NCI-H2029 (cell line): ENCODE results near the gene PDE11A.
A peak's percentile ranks its signal among the peaks of the same experiment; 100 is the strongest.
"Not testable (repeated sequence)": the region's sequence is repeated elsewhere in the genome, so short reads cannot be mapped to it uniquely, and the experiment has no call there.

ENCODE experiments used
- DNase-seq: peaks from one replicate; lab custom pipeline; 2025; lab: John Stamatoyannopoulos, UW

PDE11A gene

DNA sequence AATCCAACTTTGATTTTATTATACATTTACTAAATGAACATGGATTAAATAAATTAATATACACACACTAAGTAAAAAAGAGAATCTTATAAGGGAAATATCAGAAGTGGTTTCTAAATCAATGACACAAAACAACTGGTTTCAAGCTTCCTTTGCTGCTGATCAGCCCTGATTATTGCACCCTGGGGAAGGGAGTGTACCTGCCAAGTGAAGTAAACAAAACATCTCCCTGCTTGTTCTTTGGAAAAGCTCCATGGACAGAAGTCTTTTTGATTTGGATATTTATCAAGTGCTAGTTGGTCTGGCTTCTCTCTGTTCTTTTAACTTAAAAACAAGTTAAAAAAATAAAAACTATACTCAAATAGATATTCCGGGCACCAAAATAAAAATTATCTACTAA is 190.1 kb downstream of the PDE11A start:
- no peak for DNase-seq

DNA sequence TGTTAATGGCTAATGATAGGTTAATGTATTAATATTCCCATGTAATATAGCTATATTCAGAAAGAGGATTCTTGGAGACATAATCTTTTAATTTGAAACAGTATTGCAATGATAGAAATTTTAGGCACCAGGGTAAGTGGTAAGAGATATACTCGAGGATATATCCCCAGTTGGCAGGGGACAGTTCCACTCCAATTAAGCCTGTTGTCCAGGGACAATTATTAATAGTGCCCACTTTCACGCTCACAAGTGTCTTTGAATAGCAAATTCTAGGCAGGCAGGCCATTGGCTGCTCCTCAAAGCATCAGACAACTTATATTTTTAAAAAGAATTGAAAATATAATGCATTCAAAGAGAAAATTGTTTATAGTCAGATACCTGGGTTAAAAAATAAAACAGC is 190.7 kb downstream of the PDE11A start:
- no peak for DNase-seq

DNA sequence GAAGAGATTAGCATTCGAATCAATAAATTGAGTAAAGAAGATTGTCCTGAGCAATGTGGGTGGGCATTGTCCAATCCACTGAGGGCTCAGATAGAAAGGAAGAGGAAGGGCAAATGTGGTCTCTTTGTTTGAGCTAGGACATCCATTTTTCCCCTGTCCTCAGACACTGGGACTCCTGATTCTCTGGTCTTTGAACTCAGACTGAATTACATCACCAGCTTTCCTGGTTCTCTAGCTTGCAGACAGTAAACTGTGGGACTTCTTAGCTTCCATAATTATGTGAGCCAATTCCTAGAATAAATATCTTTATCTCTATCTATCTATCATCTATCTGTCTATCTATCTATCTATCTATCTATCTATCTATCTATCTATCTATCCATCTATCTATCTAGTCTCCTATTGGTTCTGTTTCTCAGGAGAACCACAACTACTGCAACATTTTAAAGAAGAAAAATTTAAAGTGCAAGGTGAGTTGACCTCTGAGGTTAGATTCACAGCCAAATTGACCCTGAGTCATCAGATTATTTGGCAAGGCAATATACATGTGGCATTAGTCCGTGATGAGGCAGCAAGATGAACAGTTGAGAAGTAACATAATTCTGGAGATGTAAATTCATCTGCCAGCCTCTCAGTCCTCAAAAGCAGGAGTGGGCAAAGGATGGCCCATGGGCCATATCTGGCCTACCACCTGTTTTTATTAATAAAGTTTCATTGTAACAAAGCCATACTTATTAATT is 191.4 kb downstream of the PDE11A start:
- DNase-seq, result no peak

DNA sequence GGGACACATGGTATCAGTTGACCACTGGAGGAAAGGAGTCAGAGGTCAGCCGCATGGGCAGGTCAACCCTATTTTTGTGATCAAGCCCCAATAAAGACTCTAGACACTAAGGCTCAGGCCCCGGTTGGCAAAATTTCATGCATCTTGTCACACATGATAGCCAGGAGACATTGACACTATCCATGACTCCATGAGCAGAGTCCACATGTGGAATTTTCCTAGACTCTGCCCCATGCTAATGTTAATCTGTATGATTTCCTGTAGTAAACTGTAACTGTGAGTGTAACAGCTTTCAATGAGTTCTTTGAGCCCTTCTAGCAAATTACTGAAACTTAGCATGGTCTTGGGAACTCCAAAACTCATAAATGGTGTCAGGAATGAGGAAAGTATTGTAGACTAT is 192.3 kb downstream of the PDE11A start:
- no peak for DNase-seq

DNA sequence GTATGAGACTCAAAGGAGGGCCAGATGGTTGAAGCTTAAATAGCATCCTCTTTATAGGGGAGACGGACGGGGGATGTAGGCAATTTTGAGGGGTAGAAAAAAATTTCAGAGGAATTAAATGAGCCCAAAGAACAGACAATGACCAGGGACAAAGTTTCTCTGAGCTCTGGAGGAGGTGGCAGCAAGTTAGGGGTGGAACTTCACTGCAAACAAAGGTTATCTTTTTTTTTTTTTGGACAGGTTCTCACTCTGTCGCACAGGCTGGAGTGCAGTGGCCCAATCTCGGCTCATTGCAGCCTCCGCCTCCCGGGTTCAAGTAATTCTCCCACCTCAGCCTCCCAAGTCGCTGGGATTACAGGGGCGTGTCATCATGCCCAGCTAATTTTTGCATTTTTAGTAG is 195.6 kb downstream of the PDE11A start:
- no peak for DNase-seq

DNA sequence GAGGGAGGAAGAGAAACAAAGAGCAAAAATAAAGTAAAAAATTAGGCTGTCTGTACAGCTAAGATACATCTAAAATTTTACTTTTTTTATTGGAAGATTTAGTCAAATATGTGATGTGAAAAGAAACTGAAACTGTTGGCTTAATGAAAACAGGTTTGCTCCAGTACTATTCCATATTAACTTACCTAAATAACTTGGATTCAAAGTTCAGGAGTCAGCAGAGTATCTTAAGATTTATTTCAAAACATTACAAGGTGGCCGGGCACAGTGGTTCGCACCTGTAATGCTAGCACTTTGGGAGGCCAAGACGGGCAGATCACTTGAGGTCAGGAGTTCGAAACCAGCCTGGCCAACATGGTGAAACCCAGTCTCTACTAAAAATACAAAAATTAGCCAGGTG is 197.9 kb downstream of the PDE11A start:
- no peak for DNase-seq

DNA sequence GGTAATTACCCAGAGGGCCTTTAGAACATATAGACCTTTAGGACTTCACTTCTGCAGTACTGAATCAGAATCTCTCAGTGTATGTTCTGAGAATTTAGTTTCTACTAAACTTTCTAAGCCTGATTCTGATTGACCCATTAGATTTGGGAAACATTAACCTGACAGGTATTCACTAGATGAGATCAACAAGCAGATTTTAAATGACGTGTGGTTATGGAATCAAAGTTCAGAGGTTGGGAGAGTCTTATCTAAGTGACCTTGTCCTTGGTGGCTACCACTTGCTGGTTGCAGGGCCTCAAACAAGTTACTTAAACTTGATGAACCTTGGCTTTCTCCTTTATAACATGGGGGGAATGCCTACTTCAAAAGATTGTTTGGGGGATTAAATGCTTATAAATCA is 198.7 kb downstream of the PDE11A start:
- DNase-seq, result no peak

DNA sequence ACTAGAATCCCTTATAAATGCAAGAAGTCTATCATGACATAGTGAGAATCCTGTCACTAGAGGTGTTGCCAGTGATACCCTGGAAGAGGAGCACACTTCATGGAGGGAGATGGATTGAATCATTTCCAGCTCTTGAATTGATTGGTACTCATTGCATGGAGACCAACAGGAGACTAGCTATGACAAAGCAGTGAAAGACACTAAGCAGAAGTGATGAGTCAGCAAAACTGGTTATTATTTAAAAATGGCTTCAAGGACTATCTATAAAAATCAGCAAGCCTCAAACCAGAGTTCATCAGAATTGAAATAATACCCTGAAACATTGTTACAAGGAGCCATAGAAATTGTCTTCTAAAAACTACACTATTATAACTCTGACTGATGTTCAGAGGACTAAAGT is 200.3 kb downstream of the PDE11A start:
- no peak for DNase-seq

DNA sequence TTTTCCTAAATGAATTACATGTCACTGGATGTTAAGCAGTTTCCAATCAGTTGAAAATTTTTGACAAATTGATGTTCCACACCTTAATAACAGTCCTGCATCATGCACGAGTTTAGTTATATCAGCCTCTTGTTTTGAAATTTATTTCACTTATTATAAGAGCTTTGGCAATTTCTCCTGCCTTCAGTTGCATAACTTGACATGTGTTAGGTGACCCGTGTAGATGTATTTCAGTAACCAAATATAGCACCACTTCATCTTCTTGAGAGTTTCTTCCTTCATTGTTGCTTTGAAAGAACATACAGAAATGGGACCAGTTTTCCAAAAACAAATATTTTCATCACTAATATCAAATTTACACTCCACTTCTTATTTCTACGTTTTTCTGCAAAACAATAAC is 202.7 kb downstream of the PDE11A start:
- no peak for DNase-seq

DNA sequence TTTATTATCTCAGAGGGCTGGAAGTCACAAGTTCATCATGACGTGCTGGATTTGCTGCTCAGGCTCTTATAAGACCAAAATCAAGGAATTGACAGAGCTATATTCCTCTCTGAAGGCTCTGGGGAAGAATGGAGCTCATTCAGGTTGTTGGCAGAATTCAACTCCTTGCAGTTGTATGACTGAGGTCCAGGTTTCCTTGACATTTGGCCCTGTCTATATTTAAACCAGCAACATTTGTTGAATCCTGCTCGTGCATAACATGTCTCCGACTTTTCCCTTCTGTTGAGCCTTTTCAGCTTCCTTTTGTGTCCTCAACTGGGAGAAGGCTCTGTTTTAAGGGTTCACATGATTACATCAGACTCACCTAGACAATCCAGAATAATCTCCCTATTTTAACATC is 203.4 kb downstream of the PDE11A start:
- no peak for DNase-seq

DNA sequence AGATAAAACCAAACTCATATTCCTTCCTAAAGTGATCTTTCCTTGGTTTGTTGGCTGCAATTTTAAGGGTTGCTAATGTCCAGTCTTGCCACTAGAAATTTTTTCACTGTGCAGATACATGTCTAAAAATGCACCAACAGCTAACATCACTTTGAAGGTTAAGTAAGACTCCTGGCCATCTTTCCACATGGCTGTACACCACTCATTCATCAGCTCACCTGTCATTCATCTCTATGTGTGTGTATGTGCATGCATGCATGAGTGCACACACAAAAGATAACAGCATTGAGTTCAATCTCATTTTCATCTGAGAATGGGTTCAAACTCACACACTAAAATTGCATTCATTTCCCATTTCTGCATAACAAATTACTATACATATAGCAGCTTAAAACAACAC is 203.8 kb downstream of the PDE11A start:
- no peak for DNase-seq

DNA sequence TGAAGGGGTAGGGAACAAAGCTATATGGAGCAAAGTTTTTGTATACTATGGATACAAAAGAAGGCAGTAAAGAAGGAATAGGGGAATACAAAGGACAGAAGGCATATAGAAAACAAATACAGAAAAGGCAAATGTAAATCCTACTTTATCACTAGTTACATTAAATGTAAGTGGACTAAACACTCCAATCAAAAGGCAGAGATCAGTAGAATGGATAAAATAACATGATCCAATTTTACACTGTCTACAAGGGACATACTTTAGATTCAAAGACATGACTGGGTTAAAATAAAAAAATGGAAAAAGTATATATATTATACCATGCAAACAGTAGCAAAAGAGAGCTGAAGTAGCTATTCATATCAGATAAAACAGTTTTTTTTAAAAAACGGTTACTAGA is 215.0 kb downstream of the PDE11A start:
- no peak for DNase-seq

DNA sequence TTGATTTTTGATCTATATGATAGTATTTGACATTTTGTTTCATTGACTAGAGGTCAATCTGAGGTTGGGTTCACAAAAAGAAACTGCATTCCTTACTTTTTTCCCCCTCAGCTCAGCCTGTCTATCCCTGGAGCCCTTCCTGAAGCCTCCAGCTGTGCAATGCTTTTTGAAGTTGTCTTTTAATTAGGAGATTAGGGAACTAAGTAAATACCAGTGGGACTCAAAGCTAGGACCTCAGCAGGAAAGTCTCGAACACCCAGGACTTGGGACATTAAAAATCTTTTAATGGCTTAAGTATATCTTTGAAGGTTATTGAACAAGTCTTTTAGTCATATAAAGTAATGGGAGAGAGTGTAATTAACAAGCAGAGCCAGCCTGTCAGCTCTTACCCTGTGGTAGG is 220.2 kb downstream of the PDE11A start:
- no peak for DNase-seq

DNA sequence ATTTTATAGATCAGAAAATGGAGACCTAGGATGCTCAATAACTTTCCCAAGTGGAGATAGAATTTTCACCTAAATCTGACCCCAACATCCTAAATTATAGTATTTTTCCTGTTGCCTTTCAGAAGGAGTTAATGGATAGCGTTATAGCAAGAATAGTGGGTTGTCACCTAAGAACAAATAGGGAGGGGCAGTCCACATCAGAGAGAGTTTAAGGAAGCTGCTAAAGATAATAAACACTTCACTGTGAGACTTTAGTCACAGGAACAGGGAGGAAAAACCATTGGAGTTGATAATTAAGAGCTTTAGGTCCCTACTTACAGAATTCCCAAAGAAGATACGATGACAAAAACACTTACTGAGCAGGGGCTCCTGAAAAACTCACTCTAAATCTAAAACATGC is 229.4 kb downstream of the PDE11A start:
- DNase-seq, result no peak

DNA sequence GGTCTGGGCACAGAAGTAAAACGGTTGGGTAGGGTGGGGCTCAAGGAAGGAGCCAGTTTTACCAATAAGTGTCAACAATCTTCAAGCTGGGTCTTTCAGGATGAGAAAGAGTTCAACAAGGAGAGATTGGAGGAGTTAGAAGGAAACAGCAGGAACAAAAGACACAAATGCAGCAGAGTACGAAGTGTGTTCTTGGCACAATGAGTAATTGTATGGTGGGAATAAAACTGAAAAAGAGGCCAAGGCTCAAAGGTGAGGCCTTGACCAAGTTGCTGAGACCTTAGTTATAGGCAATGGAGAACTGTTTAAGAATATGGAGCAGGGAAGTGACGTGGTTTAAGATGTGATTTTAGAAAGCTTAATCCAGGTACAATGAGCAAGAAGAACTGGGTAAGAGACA is 230.3 kb downstream of the PDE11A start:
- DNase-seq, result no peak

DNA sequence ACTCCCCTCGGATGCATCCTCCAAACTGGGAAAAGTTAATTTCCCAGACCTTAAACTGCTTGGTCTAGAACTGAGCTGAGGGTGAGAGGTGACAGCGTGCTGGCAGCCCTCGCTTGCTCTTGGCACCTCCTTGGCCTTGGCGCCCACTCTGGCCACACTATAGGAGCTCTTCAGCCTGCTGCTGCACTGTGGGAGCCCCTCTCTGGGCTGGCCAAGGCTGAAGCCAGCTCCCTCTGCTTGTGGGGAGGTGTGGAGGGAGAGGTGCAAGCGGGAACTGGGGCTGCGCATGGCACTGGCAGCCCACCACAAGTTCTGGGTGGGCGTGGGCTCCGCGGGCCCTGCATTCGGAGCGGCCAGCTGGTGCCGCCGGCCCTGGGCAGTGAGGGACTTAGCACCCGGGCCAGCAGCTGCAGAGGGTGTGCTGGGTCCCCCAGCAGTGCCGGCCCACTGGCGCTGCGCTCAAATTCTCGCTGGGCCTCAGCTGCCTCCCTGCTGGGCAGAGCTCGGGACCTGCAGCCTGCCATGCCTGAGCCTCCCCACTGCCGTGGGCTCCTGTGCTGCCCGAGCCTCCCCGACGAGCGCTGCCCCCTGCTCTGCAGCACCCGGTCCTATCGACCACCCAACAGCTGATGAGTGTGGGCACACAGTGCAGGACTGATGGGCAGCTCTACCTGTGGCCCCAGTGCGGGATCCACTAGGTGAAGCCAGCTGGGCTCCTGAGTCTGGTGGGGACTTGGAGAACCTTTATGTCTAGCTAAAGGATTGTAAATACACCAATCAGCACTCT is 237.0 kb downstream of the PDE11A start:
- DNase-seq, result not testable (repeated sequence)

DNA sequence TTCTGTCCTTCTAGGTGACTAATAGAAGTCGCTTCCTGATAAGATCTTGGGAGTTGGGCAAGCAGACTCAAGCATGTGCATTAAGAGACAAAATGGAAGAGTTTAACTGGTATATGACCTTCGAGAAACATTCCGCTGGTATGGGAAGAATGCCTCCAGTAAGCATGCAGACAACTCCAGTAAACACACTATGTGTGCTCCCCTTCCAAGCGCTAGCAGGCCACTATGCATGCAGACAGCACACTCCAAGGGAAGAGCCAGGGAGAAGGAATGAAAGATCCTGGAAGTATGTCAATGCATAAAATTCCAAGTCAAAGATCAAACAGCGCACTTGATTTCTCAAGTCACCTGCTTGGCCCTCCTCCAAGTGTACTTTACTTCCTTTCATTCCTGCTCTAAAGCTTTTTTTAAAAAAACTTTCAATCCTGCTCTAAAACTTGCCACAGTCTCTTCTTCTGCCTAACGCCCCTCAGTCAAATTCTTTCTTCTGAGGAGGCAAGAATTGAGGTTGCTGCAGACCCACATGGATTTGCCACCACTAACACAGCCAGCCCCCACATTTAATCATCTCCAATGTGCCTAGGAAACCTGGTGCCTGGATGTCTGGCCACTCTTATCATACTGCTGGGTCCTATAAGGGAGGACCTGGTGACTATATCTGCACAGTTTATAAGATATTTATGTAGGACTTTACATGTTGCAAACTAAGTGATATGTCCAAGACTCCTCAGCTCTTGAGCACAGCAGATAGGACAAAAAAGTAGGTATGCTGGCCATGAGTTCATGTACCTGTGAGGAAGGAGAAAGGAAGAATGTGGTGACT is 239.8 kb downstream of the PDE11A start:
- no peak for DNase-seq

DNA sequence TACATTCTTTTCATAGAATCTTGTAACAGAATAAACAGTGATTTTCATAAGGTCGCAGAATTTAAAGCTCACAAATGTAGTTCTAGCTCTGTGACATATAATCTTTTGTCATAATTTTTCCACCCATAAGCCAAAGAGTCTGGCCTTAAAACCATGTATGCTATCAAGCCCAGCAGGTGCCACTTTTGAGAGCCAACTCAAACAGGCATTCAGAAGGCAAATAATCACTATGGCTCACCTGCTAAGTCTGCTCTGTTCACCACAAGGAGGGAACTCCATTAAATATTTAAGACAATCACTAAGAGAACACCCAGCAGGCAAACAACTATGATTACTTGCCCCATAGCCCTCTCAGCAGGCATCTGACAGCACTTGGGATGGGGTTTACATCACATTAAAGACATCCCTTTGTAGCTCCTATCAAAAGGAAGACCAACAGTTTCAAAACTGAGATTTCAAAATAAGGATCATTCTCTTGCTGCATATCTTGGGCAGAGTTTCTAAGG is 241.6 kb downstream of the PDE11A start:
- DNase-seq, result peak; percentile 55

DNA sequence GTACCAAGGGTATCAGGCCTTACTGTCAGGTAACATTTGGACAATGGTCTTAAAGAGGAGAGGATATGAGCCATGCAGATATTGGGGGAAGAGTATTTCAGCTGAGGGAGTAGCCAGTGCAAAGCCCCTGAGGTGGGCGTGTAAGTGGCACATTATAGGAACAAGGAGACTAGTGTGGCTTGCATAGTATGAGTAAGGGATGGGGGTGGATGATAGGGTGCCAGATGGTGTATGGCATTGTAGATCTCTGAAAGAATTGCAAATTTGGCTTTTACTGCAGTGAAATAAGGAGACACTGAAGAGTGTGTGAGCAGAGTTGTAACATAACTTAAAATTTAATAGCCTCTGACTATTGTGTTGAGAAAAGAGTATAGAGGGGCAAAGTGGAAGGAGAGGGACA is 244.0 kb downstream of the PDE11A start:
- no peak for DNase-seq

DNA sequence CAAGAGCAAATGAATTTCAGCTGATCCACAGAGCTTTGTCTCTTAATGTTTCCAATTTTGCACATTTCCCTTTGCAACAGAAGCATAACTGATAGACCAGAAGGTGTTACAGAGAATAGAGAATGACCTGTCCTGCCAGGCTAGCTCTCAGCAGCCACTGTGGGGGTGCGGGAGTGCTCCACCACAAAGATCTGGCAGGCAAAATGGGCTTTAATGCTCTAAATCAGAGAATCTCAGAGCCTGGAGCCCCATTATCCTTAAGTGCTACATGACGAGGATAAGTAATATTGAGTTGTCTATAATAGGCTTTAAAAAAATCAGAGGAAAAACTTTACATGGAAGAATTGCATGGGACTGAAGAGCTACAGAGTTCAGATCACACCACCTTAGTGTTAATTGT is 245.7 kb downstream of the PDE11A start:
- no peak for DNase-seq

DNA sequence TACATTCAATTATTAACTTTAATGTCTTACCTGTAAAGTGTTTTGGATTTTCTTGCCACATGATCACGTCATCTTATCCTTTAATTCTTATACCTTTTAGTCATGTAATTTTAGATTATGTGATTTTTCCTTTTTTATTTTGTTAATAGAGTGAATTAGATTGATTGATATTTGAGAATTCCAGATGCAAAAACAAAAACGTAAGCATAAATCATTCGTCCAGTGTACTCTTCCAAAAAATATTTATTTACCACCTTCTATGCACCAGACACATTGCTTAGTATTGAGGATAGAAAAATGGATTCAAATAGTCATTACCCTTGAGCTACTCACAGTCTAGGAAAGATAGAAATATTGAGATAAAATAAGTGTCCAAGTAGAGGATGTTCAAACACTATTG is 249.6 kb downstream of the PDE11A start:
- DNase-seq, result no peak

DNA sequence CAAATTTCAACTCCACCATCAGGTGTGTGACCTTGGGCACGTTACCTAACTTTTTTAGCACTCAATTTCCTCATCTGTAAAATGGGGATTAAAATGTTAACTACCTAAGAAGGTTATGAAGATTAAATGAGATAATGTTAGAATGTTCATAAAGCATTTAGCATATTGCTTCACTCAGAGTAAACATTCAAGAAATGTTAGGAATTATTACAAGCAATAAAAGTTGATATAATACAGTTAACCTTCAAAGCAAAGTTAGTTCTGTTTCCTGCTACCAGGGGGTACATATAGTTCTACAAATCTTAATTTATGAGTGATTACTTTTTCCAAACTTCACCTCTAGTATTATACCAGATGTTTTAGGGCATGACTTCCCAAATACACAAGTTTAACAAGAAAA is 254.2 kb downstream of the PDE11A start:
- no peak for DNase-seq

DNA sequence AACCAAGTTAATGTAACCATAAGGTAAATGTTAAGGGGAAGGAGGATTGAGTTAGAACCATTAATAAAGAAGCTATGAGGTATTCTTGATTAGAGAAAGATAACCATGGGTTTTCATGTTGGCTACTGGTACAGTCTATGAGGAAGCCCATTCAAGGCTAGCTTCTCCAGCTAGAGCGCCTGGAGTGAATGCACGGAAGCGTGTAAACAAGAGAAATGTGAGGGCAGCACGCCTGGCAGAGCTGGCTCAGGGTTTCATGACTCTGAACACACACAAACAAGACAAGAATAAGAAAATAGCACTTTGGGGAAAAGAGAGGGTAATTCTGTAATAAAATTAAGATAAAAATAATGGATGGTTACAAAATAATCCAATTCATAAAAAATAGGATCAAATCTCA is 255.3 kb downstream of the PDE11A start:
- peak; percentile 65 for DNase-seq
